Osteoblast (primary cell): Measurements from ENCODE around the gene SEMA5B. TPM values are rescaled to one million over a fixed set of nuclear protein-coding genes. Genes with fewer than 3 reads are reported as not detected.
A peak's percentile ranks its signal among the peaks of the same experiment; 100 is the strongest.

Experiments used
- DNase-seq: peaks from one replicate; pipeline ENCODE4 v3.0.0; 2011; ENCODE audit warnings: low spot score, mixed read lengths; ENCODE audit not compliant: insufficient read length; ENCODE audit errors: missing footprints
- H2AFZ ChIP-seq: 2 replicates; pipeline ENCODE4 v1.6.0; 2011; ENCODE audit warnings: mild to moderate bottlenecking, low read length
- H3K27ac ChIP-seq: 2 replicates; pipeline ENCODE4 v1.5.1; 2011; ENCODE audit warnings: mild to moderate bottlenecking, low read depth, low read length, moderate library complexity
- H3K27me3 ChIP-seq: 2 replicates; pipeline ENCODE4 v1.6.0; 2012; ENCODE audit warnings: mild to moderate bottlenecking, control low read depth, inconsistent platforms, low read length, moderate library complexity; ENCODE audit not compliant: insufficient read depth
- H3K36me3 ChIP-seq: 2 replicates; pipeline ENCODE4 v1.5.1; 2011; ENCODE audit warnings: mild to moderate bottlenecking, low read length, control low read depth, moderate library complexity; ENCODE audit not compliant: insufficient read depth
- H3K4me1 ChIP-seq: 2 replicates; pipeline ENCODE4 v1.5.1; 2011; ENCODE audit warnings: mild to moderate bottlenecking, low read length, control low read depth, moderate library complexity; ENCODE audit not compliant: insufficient read depth
- H3K4me2 ChIP-seq: 2 replicates; pipeline ENCODE4 v1.6.0; 2011; ENCODE audit warnings: mild to moderate bottlenecking, low read length; ENCODE audit not compliant: insufficient read depth
- H3K4me3 ChIP-seq: fragments of 200-600 bp; sonication (generic); 3 replicates; pipeline ENCODE4 v1.5.1; 2012; ENCODE audit warnings: mild to moderate bottlenecking, low read length, inconsistent platforms; ENCODE audit not compliant: insufficient read depth
- H3K79me2 ChIP-seq: 2 replicates; pipeline ENCODE4 v1.6.0; 2012; ENCODE audit warnings: mild to moderate bottlenecking, low read length, control low read depth, inconsistent platforms; ENCODE audit not compliant: insufficient read depth
- H3K9me3 ChIP-seq: 2 replicates; pipeline ENCODE4 v1.5.1; 2011; ENCODE audit warnings: low read depth, low read length, control low read depth
- H4K20me1 ChIP-seq: 2 replicates; pipeline ENCODE4 v1.6.0; 2012; ENCODE audit warnings: mild to moderate bottlenecking, low read length, control low read depth; ENCODE audit not compliant: insufficient read depth
- CTCF ChIP-seq: IDR thresholded peaks from 2 replicates; pipeline ENCODE4 v1.5.1; 2011; ENCODE audit warnings: mild to moderate bottlenecking, low read depth, low read length, moderate library complexity; ENCODE audit errors: extremely low read depth
- total RNA-seq: library from RNA; depleted of rRNA; stranded (reverse); fragments of >200 nt; gene quantifications from 2 replicates; pipeline ENCODE4 v1.2.3, GENCODE V29; 2012

The SEMA5B gene
- total RNA-seq, 1 donor, result not detected

GRCh38 chr3:122928396-122929187 is 99.0 kb downstream of the SEMA5B start:
- H3K9me3 ChIP-seq, result no peaks in the 10 kb centered on the region

DNA sequence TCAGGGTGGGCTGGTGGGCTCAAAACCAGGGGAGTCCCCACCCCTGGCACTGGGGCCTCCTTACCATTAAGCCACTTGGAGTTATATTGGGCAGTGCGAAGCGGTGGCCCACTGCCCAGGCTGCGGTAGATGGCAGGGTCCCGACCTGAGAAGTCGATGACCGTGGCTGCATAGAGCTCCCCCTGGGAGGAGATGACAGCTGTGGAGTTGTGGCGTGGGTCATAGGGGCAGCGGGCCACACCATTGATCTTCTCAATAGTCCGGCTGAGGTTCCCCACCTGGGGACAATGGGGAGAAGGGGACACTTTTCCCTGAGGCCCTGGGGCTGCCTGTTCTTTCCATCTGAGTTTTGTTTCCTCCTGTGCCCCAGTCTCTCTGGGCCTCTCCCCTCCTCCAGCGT is 99.8 kb downstream of the SEMA5B start:
- peak; percentile 27 for DNase-seq
- H3K27me3 ChIP-seq, result peaks cover 50% of the 10 kb centered on the region
- peaks cover 2% of the 10 kb centered on the region for H3K4me1 ChIP-seq
- H2AFZ ChIP-seq, result no peak overlapping the region
- no peaks in the 10 kb centered on the region for H3K79me2 ChIP-seq
- H3K9me3 ChIP-seq, result no peaks in the 10 kb centered on the region
- no peaks in the 10 kb centered on the region for H3K36me3 ChIP-seq
- H3K4me2 ChIP-seq, result no peak overlapping the region
- H4K20me1 ChIP-seq, result no peaks in the 10 kb centered on the region
- no peak overlapping the region for H3K27ac ChIP-seq
- H3K4me3 ChIP-seq, result no peak overlapping the region
- no peak for TF ChIP-seq CTCF

More at GRCh38 chr3:122928396-122929187, 99.0 kb downstream of the SEMA5B start:
- Histone ChIP-seq H3K27ac (no peak overlapping the region), H4K20me1 (no peaks in the 10 kb centered on the region), H3K4me1 (peaks cover 2% of the 10 kb centered on the region), H3K4me3 (no peak overlapping the region), H3K4me2 (no peak overlapping the region), H2AFZ (no peak overlapping the region), H3K27me3 (peaks cover 44% of the 10 kb centered on the region), H3K36me3 (no peaks in the 10 kb centered on the region), H3K79me2 (no peaks in the 10 kb centered on the region)
- TF ChIP-seq CTCF, result no peak
- DNase-seq, result peak; percentile 57

GRCh38 chr3:122926811-122927210 is 100.8 kb downstream of the SEMA5B start:
- Histone ChIP-seq H3K27me3 (peaks cover 56% of the 10 kb centered on the region), H3K27ac (no peak overlapping the region), H3K4me2 (no peak overlapping the region), H4K20me1 (no peaks in the 10 kb centered on the region), H2AFZ (no peak overlapping the region), H3K36me3 (no peaks in the 10 kb centered on the region), H3K4me1 (peaks cover under 1% of the 10 kb centered on the region), H3K4me3 (no peak overlapping the region), H3K9me3 (no peaks in the 10 kb centered on the region), H3K79me2 (no peaks in the 10 kb centered on the region)
- TF ChIP-seq CTCF, result no peak
- DNase-seq, result peak; percentile 53

DNA sequence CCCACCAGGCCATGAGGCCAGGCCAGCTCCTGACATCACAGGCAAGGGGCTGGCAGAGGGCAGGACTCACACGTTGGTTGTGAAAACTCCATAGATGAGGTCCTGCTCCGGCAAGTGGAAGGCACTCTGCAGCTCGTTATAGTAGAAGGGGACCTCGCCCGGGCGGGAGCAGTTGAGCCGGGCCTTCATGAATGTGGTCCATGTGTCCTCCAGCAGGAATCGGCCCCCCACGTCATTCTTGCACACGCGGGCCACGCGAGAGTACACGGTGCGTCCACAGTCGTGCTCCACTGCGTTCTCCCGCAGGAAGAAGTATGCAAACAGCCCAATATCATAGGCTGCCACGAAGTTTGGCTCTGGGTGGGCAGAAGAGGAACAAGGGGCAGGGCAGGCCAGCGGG is 101.2 kb downstream of the SEMA5B start:
- H3K27me3 ChIP-seq, result peaks cover 59% of the 10 kb centered on the region

More for the DNA sequence above, 101.2 kb downstream of the SEMA5B start:
- no peak for TF ChIP-seq CTCF
- Histone ChIP-seq H3K36me3 (no peaks in the 10 kb centered on the region), H3K27ac (no peak overlapping the region), H3K79me2 (no peaks in the 10 kb centered on the region), H3K4me2 (no peak overlapping the region), H2AFZ (no peak overlapping the region), H3K9me3 (no peaks in the 10 kb centered on the region), H3K4me1 (no peaks in the 10 kb centered on the region), H4K20me1 (no peaks in the 10 kb centered on the region), H3K4me3 (no peak overlapping the region)
- no peak for DNase-seq
